ENCODE measurements around the gene RASA3.

RASA3 gene

GRCh38 chr13:113981194-113981605, 151.2 kb downstream of the RASA3 start:
- no peak for DNase-seq (ENCODE audit: low spot score)

GRCh38 chr13:113980489-113981064, 151.8 kb downstream of the RASA3 start:
- no peak for DNase-seq (ENCODE audit: low spot score)

GRCh38 chr13:113979791-113980471, 152.5 kb downstream of the RASA3 start:
- DNase-seq (ENCODE audit: low spot score): no peak

GRCh38 chr13:113978741-113979481, 153.5 kb downstream of the RASA3 start:
- DNase-seq (ENCODE audit: low spot score): no peak

GRCh38 chr13:113977976-113978375, 154.4 kb downstream of the RASA3 start:
- no peak for DNase-seq (ENCODE audit: low spot score)

GRCh38 chr13:113976711-113977684, 155.4 kb downstream of the RASA3 start:
- DNase-seq (ENCODE audit: low spot score): no peak

- DNase-seq (ENCODE audit: low spot score): no peak
These were observed 157.0 kb downstream of the RASA3 start for GRCh38 chr13:113975416-113975815.

DNA sequence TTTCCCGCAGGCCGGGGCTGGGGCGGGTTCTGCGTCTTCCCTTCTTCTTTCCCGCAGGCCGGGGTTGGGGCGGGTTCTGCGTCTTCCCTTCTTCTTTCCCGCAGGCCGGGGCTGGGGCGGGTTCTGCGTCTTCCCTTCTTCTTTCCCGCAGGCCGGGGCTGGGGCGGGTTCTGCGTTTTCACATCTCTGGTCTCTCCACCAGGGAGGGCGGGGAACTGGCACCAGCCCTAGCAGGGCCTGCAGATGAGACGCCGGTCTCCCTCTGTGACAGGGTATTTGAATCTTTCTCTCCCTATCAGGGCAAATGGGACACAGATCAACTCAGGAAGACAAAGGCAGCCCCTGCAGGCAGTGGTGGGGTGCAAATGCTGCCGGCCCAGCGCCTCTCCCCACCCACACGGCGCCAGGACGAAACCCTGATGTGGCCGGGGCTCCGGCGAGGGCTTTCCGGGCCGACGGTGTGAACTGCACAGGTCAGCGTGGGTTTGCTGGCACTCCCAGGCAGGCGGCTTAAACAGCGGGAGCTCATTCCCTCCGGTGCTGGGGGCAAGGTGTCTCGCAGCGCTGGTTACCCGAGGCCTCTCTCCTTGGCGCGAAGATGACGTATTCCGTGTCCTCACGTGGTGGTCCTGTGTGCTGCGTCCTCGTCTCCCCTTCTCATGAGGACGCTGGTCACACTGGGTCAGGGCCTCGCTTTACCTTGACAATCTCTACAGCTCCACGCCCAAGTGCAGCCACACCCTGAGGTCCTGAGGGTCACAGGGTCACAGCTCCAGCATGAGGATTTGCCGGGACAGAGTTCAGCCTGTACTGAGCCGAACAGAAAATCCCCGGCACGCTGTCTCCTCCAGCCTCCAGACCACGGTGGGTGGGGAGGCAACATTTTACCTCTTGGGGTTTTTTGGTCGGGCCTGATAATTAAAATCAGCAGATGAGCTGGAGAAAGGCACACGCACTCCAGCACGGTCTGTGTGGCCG, 157.8 kb downstream of the RASA3 start:
- DNase-seq (ENCODE audit: low spot score): no peak

DNA sequence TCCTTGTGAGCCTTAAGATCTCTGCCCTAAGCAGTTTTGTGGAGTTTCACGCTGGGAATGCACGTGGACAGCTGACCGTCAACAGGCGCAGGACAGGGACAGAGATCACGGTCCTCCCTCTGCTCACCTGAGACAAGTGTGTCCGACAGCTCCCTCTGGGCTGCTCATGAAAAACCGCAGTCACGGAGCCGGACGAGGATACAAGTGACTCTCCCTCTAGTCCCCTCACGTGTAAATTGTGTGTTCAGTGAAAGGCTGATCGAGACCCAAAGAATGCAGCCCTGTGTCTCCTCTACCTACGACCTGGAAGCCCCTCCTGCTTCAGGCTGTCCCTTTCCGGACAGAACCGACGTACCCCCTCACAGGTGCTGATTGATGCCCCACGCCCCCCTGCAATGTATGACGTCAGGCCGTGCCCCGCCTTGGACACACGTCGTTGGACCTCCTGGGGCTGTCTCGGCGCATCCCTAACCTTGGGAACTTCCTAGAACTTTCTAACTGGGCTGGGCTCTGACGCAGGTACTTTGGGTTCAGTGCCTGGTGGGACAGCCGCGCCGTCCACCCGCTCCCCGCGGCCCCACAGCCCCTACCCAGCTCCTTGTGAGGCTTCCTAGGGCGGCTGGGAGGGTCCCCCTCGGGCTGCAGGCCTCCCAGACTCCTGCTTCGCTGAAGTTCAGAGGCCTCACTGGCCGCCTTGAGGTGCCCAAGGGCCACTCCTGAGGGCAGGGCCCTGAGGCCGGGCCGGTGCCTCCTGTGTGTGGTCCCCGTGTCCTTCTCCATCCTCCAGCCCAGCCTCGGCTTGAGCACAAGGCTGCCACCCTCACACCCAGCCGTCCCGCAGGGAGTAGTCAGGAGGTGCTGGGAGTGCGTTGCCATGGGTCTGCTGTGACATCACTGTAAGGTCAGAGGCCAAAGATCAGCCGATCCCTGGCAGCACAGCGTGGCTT, 158.9 kb downstream of the RASA3 start, which contains the start of gene C13orf46:
Gene C13orf46, minus strand, starts transcription at position 859 of the 947 bp plus-strand sequence. Its CDS starts 79 bp downstream, at position 780.
- DNase-seq (ENCODE audit: low spot score): no peak

DNA sequence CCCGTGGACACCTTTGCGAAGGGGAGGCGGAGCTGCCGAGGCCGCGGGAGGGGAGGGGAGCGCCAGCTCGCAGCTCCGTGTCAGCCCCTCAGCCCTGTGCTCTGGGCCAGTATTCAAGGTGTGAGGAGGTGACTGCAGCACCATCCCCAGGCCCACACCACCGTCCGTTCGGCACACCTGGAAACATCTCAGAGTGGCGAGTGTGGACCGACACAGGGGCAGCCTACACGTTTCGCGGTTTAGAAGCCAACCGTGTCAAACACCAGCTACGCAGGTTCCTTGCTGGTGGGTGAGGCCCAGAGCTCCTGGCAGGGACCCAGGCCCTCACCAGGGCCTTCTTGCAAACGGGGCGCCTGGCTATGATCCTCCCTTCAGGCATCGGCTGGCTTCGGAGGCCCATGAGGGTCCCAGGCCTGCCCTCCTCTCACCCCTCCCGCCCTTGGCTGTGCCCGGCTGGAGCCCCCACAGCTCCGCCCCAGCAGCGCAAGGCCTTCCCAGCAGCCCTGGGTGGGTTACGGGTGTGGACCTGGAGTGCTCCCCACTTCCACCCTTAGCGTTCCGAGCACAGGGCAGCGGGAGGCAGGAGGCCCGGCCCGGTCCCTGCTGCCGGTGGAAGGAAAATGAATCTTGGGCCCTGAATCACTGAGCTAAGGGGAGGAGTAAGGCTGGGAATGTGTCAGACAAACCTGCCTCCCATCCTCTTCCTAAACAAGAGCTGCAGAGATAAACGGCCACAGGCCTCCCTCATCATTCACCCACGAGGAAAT, 159.8 kb downstream of the RASA3 start:
- DNase-seq (ENCODE audit: low spot score): no peak

DNA sequence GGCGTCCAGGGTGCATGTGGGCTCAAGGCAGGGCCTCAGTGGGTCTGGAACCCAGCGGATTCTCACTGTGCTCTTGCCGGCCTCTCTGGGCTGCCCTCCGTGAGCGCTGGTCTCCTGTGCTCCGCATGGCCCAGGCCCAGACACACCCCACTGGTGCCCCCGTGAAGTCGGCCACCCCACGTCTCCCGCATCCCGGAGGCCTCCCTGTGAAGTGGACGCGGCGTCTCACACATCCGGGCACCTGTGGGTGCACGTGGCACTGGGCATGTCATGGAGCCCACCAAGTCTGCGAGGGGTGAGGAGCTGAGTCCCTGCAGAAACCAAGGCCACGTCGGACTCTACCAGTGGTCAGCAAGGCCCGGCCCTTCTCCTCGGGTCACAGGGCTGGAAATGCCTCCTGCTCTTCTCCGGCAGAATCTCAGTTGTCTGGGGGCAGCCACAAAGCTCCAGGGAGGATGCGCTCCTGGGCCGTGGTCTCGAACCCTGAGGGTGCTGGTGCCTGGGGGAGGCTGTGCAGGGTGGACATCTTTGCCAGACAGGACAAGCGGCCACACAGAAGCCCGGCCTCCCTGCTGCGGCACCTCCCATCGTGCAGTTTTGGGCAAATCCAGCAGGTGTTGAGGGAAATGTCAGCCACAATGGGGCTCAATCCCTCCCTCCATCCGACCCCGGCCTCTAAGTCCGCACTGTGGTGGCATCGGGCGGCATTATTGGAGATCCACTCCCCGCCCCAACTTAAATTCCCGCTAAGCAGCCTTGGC, 160.8 kb downstream of the RASA3 start:
- no peak for DNase-seq (ENCODE audit: low spot score)

GRCh38 chr13:113970810-113971470, 161.5 kb downstream of the RASA3 start:
- DNase-seq (ENCODE audit: low spot score): no peak

- no peak for DNase-seq (ENCODE audit: low spot score)
These were observed 162.3 kb downstream of the RASA3 start for GRCh38 chr13:113969973-113970611.

DNA sequence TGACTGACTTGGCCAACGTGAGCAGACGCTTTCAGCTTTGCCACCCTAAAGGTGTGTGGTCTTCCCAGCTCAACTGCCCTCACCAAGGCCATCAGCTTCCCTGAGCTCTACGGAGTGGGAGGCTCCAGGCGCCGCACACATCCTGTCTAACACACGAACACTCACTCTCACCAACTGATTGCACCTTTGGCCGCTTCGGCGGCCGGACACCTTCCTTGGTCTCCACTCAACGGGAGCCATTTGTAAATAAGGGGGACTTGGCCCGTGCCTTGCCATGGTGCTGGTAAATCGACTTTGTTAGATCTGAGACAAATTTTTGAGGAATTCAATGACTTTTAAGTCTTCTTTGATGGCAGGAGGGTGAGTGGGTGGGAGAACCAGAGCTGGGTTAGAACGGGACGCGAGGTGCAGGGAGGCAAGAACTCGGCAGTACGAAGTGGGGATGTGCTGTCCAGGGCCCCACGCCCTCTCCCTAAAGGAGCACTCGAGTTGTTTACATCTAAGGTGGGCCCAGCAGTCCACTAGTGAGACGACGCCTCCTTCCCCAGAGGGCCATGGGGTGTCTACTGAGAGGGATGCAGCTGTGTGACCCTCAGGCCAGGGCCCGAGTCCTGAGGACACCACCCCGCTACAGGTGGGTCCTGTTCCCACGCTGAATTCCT, 163.0 kb downstream of the RASA3 start:
- DNase-seq (ENCODE audit: low spot score): no peak

DNA sequence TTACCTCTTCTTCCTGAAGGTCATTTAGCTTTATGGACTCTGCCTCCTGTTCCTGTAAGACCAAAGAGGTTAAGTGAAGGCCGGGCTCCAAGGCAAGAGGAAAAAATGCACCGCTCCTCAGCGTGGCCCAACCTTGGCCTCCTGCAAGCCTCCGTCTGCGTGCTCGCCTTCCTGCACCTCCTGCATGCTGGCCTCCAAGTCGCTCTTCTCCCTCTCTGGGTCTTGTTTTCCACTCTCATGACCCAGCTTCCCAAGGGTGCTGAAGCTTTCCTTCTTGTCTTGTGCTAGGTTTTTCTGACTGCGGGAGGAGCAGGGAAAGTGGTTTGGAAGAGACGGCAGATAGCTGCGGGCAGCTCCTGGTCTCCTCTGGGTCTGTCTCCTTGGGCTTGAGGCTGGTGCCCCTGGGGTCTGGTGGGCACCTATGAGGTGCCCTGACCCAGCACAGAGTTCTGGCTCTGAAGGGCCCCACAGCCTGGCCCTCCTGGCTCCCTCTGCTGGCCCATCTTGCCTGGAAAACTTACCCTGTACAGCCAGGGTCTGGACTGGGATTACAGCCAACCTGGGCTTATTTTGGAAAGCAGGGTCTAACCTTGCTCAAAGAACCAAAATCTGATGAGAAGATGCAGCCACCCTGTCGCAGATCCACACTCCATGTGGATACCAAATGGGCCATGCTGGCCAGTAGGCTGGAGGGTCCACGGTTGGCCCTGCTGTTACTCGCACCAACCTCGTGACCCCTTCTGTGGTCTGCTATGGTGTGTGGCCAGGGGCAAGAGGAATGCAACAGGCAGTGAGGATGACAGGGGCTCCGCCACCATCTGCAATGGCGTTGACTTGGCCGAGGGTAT, 163.7 kb downstream of the RASA3 start:
- no peak for DNase-seq (ENCODE audit: low spot score)

Data from D341Med (cell line).